K562 (cell line): Measurements from ENCODE around the gene RASSF7. TPM values are rescaled to one million over a fixed set of nuclear protein-coding genes. Genes with fewer than 3 reads are reported as not detected.

Experiments used
- ATAC-seq: fragments of 200-7000 bp; cut with Tn5 transposase; 3 replicates; pipeline ENCODE4 v1.9.1; 2020; ENCODE audit warnings: moderate library complexity
- BruUV-seq: library from RNA; stranded (reverse); fragments of 400-500 nt; replicated peaks from 2 replicates; lab custom pipeline; 2021; lab: Mats Ljungman, UMichigan
- CTCF ChIA-PET: fragments of 300-600 bp; formaldehyde crosslinking; extraction: SDS; loops from one replicate; lab custom pipeline; 2021; ENCODE audit warnings: low intra/inter-chr PET ratio; lab: Yijun Ruan, JAX
- POLR2A ChIA-PET: fragments of 300-600, 350-650 bp; sonication (Branson Sonifier 250); formaldehyde crosslinking; extraction: SDS; loops from one replicate; lab custom pipeline; 2021; ENCODE audit warnings: antibody characterized with exemption, inconsistent platforms; lab: Yijun Ruan, JAX
- DNase-seq, 4 experiments: peaks; one replicate each; pipeline versions ENCODE4 v3.0.0 to v3.0.0-alpha.2; 2011 to 2018; ENCODE audit warnings: low spot score in 3 of 4, mixed read lengths in 3 of 4; ENCODE audit errors: extremely low read depth in 1 of 4
- FAIRE-seq: peaks from 2 replicates; lab custom pipeline; 2011; peaks lifted over from hg19 to GRCh38; lab: Jason Lieb, UNC
- H2AFZ ChIP-seq: 2 replicates; pipeline ENCODE4 v1.6.0; 2011; ENCODE audit warnings: low read depth, low read length, control low read depth, inconsistent platforms
- H3K27ac ChIP-seq: fragments of 200-600 bp; 3 replicates; pipeline ENCODE4 v1.8.0; 2011; ENCODE audit warnings: low read depth, mild to moderate bottlenecking, control low read depth, inconsistent platforms, low read length, moderate library complexity, mixed read lengths; ENCODE audit errors: extremely low read depth
- H3K27me3 ChIP-seq, 2 experiments: fragments of 300-600 bp in 1 of 2; 2 replicates in 1 of 2; 3 replicates in 1 of 2; pipeline versions ENCODE4 v1.6.0 to v1.8.0; 2011; ENCODE audit warnings: inconsistent platforms in 2 of 2, low read length in 2 of 2, mild to moderate bottlenecking in 1 of 2, mixed read lengths in 1 of 2, moderate library complexity in 1 of 2; ENCODE audit not compliant: control insufficient read depth in 2 of 2, insufficient read depth in 2 of 2
- H3K36me3 ChIP-seq: fragments of 300-600 bp; 3 replicates; pipeline ENCODE4 v1.8.0; 2011; ENCODE audit warnings: mild to moderate bottlenecking, low read length, inconsistent platforms; ENCODE audit not compliant: control insufficient read depth, insufficient read depth
- H3K4me1 ChIP-seq, 2 experiments: fragments of 200-600 bp in 1 of 2; replicated peaks in 1 of 2; 2 replicates in 1 of 2; 3 replicates in 1 of 2; pipeline versions ENCODE4 v1.5.1 to v1.8.0; 2011; ENCODE audit warnings: inconsistent platforms in 2 of 2, low read length in 2 of 2, mild to moderate bottlenecking in 1 of 2, mixed read lengths in 1 of 2, moderate library complexity in 1 of 2; ENCODE audit not compliant: control insufficient read depth in 2 of 2, insufficient read depth in 2 of 2
- H3K4me2 ChIP-seq: 2 replicates; pipeline ENCODE4 v1.6.1; 2011; ENCODE audit warnings: low read length, control low read depth, inconsistent platforms, mixed read lengths; ENCODE audit not compliant: insufficient read depth
- H3K4me3 ChIP-seq: fragments of 200-600 bp; sonication (generic), shearing (Covaris generic); 2 replicates; pipeline ENCODE4 v1.5.1; 2016; ENCODE audit warnings: control low read depth, inconsistent platforms
- H3K79me2 ChIP-seq: fragments of 200-600 bp; 3 replicates; pipeline ENCODE4 v1.8.0; 2011; ENCODE audit warnings: low read length, inconsistent platforms; ENCODE audit not compliant: control insufficient read depth, insufficient read depth
- H3K9ac ChIP-seq, 2 experiments: 2 replicates each; pipeline versions ENCODE4 v1.6.0 to v1.6.1; 2011; ENCODE audit warnings: low read depth in 2 of 2, low read length in 2 of 2, control low read depth in 1 of 2, inconsistent platforms in 1 of 2, mild to moderate bottlenecking in 1 of 2, mixed read lengths in 1 of 2; ENCODE audit not compliant: insufficient read depth in 1 of 2
- H3K9me1 ChIP-seq: one replicate; pipeline ENCODE4 v1.6.0; 2011; ENCODE audit warnings: inconsistent platforms, mild to moderate bottlenecking, low read length, moderate library complexity; ENCODE audit not compliant: control insufficient read depth, insufficient read depth
- H3K9me3 ChIP-seq: replicated peaks from 2 replicates; pipeline ENCODE4 v1.5.1; 2011; ENCODE audit warnings: low read depth, low read length, inconsistent platforms; ENCODE audit not compliant: control insufficient read depth, insufficient read depth
- H4K20me1 ChIP-seq: replicated peaks from 2 replicates; pipeline ENCODE4 v1.6.1; 2011; ENCODE audit warnings: low read length, inconsistent platforms, mixed read lengths; ENCODE audit not compliant: control insufficient read depth, insufficient read depth
- CXXC5 ChIP-seq: fragments of 250-450 bp; sonication (Bioruptor Pico); IDR thresholded peaks from 2 replicates; pipeline ENCODE4 v1.8.0; 2022; ENCODE audit warnings: inconsistent platforms, mild to moderate bottlenecking, moderate library complexity
- IRF2 ChIP-seq: sonication (generic); formaldehyde crosslinking; IDR thresholded peaks from 2 replicates; pipeline ENCODE4 v1.8.1; 2022; ENCODE audit warnings: mild to moderate bottlenecking, missing genetic modification reagents
- KDM1A ChIP-seq, 2 experiments: fragments of 450-650 bp; IDR thresholded peaks; 2 replicates each; pipeline ENCODE4 v1.6.1; 2016; ENCODE audit warnings: mild to moderate bottlenecking in 2 of 2
- NR2C1 ChIP-seq, 2 experiments: fragments of 450-650 bp; IDR thresholded peaks; 2 replicates each; pipeline ENCODE4 v1.6.1; 2017; ENCODE audit warnings: mild to moderate bottlenecking in 2 of 2, antibody characterized with exemption in 1 of 2, inconsistent platforms in 1 of 2, missing compliant biosample characterization in 1 of 2, missing genetic modification characterization in 1 of 2
- NR2C2 ChIP-seq, 2 experiments: fragments of 200-800 bp in 1 of 2; sonication (Bioruptor generic) in 1 of 2; sonication (generic) in 1 of 2; formaldehyde crosslinking in 1 of 2; IDR thresholded peaks; 2 replicates each; pipeline versions ENCODE4 v1.6.1 to v1.8.0; 2016 to 2022; ENCODE audit warnings: mild to moderate bottlenecking in 1 of 2, missing compliant biosample characterization in 1 of 2, missing genetic modification characterization in 1 of 2, missing genetic modification reagents in 1 of 2
- POLR2G ChIP-seq: fragments of 200-400 bp; formaldehyde crosslinking; IDR thresholded peaks from 2 replicates; pipeline ENCODE4 v1.6.1; 2017; ENCODE audit warnings: low read depth, mild to moderate bottlenecking, antibody characterized with exemption, low read length, moderate library complexity
- POLR3G ChIP-seq: IDR thresholded peaks from 2 replicates; pipeline ENCODE4 v1.6.1; 2011; ENCODE audit not compliant: insufficient read length, insufficient replicate concordance; ENCODE audit errors: extremely low read depth
- TRIM25 ChIP-seq: fragments of 450-650 bp; IDR thresholded peaks from 2 replicates; pipeline ENCODE4 v1.7.0; 2016; ENCODE audit warnings: borderline replicate concordance
- ZC3H8 ChIP-seq: fragments of 450-650 bp; IDR thresholded peaks from 2 replicates; pipeline ENCODE4 v1.6.1; 2017
- WGBS: fragments of 100-300 bp; shearing (Covaris generic); methylation state at CpG from one replicate; pipeline ENCODE4 v1.1.6; 2016; ENCODE audit warnings: low coverage, mixed read lengths; ENCODE audit not compliant: insufficient coverage; ENCODE audit errors: missing lambda C conversion rate; 5-methylcytosine and 5-hydroxymethylcytosine counted together
- in situ Hi-C: fragments of 300-500 bp; cut with MboI; formaldehyde crosslinking; loops from 4 replicates; pipeline ENCODE4 v1.15.0; 2018; ENCODE audit warnings: inconsistent platforms, mixed read lengths
- intact Hi-C: fragments of 100-400 bp; cut with micrococcal nuclease; formaldehyde crosslinking; loops from 2 replicates; pipeline ENCODE4 v1.14.2; 2022
- polyA plus RNA-seq, 8 experiments: library from polyadenylated mRNA; depleted of rRNA in 4 of 8; stranded (reverse) in 5 of 8; unstranded in 3 of 8; fragments of >200 nt; fragmentation: Nextera tagmentation in 2 of 8; fragmentation: Illumina TruSeq in 1 of 8; extraction: Ambion mirVana in 2 of 8; extraction: Trizol in 1 of 8; gene quantifications; 2 replicates each; pipeline versions ENCODE4 v1.2.1 to v1.2.3, GENCODE V29; 2011 to 2014; ENCODE audit warnings: inconsistent platforms in 1 of 8, missing spikeins in 1 of 8
- total RNA-seq, 7 experiments: library from RNA; depleted of rRNA in 6 of 7; stranded (reverse); fragments of >200 nt in 6 of 7; fragmentation: Illumina TruSeq in 2 of 7; extraction: Trizol in 2 of 7; gene quantifications; 2 replicates each; pipeline versions ENCODE4 v1.2.1 to v1.2.3, GENCODE V29; 2011 to 2021; ENCODE audit warnings: low replicate concordance in 1 of 7
- TF ChIP-seq, protein P1 (sequence below): sonication (generic); formaldehyde crosslinking; IDR thresholded peaks from 2 replicates; pipeline ENCODE4 v1.8.0; 2022; ENCODE audit warnings: mild to moderate bottlenecking, low read depth, missing genetic modification reagents
- TF ChIP-seq, protein P2 (sequence below): sonication (generic); formaldehyde crosslinking; IDR thresholded peaks from 2 replicates; pipeline ENCODE4 v1.8.1; 2023; ENCODE audit warnings: mild to moderate bottlenecking, missing genetic modification reagents

The RASSF7 gene
- total and polyA plus RNA-seq, 9 of the 15 experiments (the other 6 are each of a cell fraction or from before 2014, with no cell fraction given) = 0.41 to 45.2 (median 18.6) TPM

GRCh38 chr11:587978-588380, 27.2 kb downstream of the RASSF7 start (continued):
- TF ChIP-seq TRIM25 (no peak), NR2C2 (CRISPR knock-in tag; IDR thresholded peaks at IDR 0.05) (no peak), NR2C2 (tag; IDR thresholded peaks at IDR 0.05) (peak; percentile 50; the same call in 1 of the 2 replicates), NR2C1 (IDR thresholded peaks at IDR 0.05) (peak; percentile 34; the same call in 1 of the 2 replicates), NR2C1 (tag; IDR thresholded peaks at IDR 0.05) (peak; percentile 46; the same call in 1 of the 2 replicates)

DNA sequence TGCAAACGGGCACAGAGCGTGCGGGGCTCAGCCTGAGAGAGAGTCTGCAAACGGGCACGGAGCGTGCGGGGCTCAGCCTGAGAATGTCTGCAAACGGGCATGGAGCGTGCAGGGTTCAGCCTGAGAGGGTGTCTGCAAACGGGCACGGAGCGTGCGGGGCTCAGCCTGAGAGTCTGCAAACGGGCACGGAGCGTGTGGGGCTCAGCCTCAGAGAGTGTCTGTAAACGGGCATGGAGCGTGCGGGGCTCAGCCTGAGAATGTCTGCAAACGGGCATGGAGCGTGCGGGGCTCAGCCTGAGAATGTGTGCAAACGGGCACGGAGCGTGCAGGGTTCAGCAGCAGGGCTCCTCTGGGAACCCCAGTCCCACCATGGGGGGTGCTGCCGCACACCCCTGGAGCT, 29.0 kb downstream of the RASSF7 start:
- no peak overlapping the region for H3K27ac ChIP-seq
- peaks cover 91% of the 10 kb centered on the region for H3K36me3 ChIP-seq
- no peaks in the 10 kb centered on the region; the same call in 1 of the 2 replicates for H4K20me1 ChIP-seq
- no peak overlapping the region for H3K4me3 ChIP-seq
- no peaks in the 10 kb centered on the region for H3K9me3 ChIP-seq
- no peak for ATAC-seq
- CTCF ChIA-PET = no interaction called here
- peak overlapping the region in 1 of 2 experiments; percentile 7; a peak in 1 of 4 replicates for H3K9ac ChIP-seq
- no peak for FAIRE-seq
- H3K4me2 ChIP-seq = no peak overlapping the region
- TF ChIP-seq CXXC5 (CRISPR knock-in tag) (no peak), POLR2G (peak; percentile 54), ZC3H8 (no peak), IRF2 (CRISPR knock-in tag) (no peak), POLR3G (no peak), KDM1A (IDR thresholded peaks at IDR 0.05) (no peak)
- TF ChIP-seq, protein P1, sequence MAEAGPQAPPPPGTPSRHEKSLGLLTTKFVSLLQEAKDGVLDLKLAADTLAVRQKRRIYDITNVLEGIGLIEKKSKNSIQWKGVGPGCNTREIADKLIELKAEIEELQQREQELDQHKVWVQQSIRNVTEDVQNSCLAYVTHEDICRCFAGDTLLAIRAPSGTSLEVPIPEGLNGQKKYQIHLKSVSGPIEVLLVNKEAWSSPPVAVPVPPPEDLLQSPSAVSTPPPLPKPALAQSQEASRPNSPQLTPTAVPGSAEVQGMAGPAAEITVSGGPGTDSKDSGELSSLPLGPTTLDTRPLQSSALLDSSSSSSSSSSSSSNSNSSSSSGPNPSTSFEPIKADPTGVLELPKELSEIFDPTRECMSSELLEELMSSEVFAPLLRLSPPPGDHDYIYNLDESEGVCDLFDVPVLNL (CRISPR knock-in tag) = no peak
- TF ChIP-seq, protein P2, sequence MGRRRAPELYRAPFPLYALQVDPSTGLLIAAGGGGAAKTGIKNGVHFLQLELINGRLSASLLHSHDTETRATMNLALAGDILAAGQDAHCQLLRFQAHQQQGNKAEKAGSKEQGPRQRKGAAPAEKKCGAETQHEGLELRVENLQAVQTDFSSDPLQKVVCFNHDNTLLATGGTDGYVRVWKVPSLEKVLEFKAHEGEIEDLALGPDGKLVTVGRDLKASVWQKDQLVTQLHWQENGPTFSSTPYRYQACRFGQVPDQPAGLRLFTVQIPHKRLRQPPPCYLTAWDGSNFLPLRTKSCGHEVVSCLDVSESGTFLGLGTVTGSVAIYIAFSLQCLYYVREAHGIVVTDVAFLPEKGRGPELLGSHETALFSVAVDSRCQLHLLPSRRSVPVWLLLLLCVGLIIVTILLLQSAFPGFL = no peak
- TF ChIP-seq, all 486 proteins: peak for 1
- in situ Hi-C loops (no loop called here), intact Hi-C loops (no loop called here)
- DNase-seq = no peak
- no TSS peak for BruUV-seq
- H3K27me3 ChIP-seq = no peaks in the 10 kb centered on the region
- POLR2A ChIA-PET = no interaction called here
- no peaks in the 10 kb centered on the region for H3K9me1 ChIP-seq
- no peak overlapping the region for H2AFZ ChIP-seq
- H3K79me2 ChIP-seq = peaks cover 28% of the 10 kb centered on the region
- H3K4me1 ChIP-seq = peaks cover 3 to 25% of the 10 kb centered on the region in 2 experiments; a peak in 4 of 5 replicates
- WGBS = 96% methylated on average over 26 of the region's 26 CpGs
